Embryonic facial prominence (tissue), 1 donor: ENCODE results near the gene NRIP1.

Experiments used
- DNase-seq: peaks from one replicate; pipeline ENCODE4 v3.0.0-alpha.2; 2016; ENCODE audit errors: extremely low spot score

The NRIP1 gene

GRCh38 chr21:15006594-15007230, 58.1 kb downstream of the NRIP1 start:
- DNase-seq, result no peak

- DNase-seq, result no peak
Observed at GRCh38 chr21:15005391-15005790, 59.4 kb downstream of the NRIP1 start.

- DNase-seq, result no peak
Observed at GRCh38 chr21:15004721-15005370, 60.0 kb downstream of the NRIP1 start.

- no peak for DNase-seq
Observed at GRCh38 chr21:15003463-15004135, 61.2 kb downstream of the NRIP1 start.

GRCh38 chr21:15001857-15002606, 62.8 kb downstream of the NRIP1 start:
- no peak for DNase-seq

GRCh38 chr21:15001113-15001512, 63.7 kb downstream of the NRIP1 start:
- no peak for DNase-seq

- no peak for DNase-seq
Observed at GRCh38 chr21:15000081-15000480, 64.7 kb downstream of the NRIP1 start.

GRCh38 chr21:14998784-14999183, 66.0 kb downstream of the NRIP1 start:
- no peak for DNase-seq

- DNase-seq, result no peak
Observed at GRCh38 chr21:14998336-14998735, 66.5 kb downstream of the NRIP1 start.

- DNase-seq, result no peak
Observed at GRCh38 chr21:14995695-14996490, 68.9 kb downstream of the NRIP1 start.

- DNase-seq, result no peak
Observed at GRCh38 chr21:14995226-14995625, 69.6 kb downstream of the NRIP1 start.

- DNase-seq, result no peak
Observed at GRCh38 chr21:14993115-14993514, 71.7 kb downstream of the NRIP1 start.

GRCh38 chr21:14991957-14992356, 72.8 kb downstream of the NRIP1 start:
- DNase-seq, result no peak

GRCh38 chr21:14989359-14989758, 75.4 kb downstream of the NRIP1 start:
- no peak for DNase-seq

GRCh38 chr21:14988760-14989159, 76.0 kb downstream of the NRIP1 start:
- DNase-seq, result no peak

GRCh38 chr21:14987370-14988170, 77.2 kb downstream of the NRIP1 start:
- no peak for DNase-seq

GRCh38 chr21:14985306-14985705, 79.5 kb downstream of the NRIP1 start:
- DNase-seq, result no peak

- DNase-seq, result no peak
Observed at GRCh38 chr21:14982336-14982735, 82.5 kb downstream of the NRIP1 start.

GRCh38 chr21:14981246-14981645, 83.6 kb downstream of the NRIP1 start:
- DNase-seq, result no peak

GRCh38 chr21:14979264-14979663, 85.5 kb downstream of the NRIP1 start:
- no peak for DNase-seq

GRCh38 chr21:14977814-14978213, 87.0 kb downstream of the NRIP1 start:
- no peak for DNase-seq
